ENCODE measurements around the gene PLK5.
A peak's percentile ranks its signal among the peaks of the same experiment; 100 is the strongest.
"Not testable (repeated sequence)": the region's sequence is repeated elsewhere in the genome, so short reads cannot be mapped to it uniquely, and the experiment has no call there.

The PLK5 gene

GRCh38 chr19:1523412-1524286 lies at the start of gene PLK5:
TSS of gene PLK5 (plus strand) at chr19:1524077. CDS start at chr19:1526997, 2,920 bp downstream.
- no peak within 1 kb of the TSS for H3K27ac ChIP-seq (ENCODE audit: low read depth, low read length)
- H3K9me3 ChIP-seq (ENCODE audit: control insufficient read depth in 1 of 2, low read length in 2 of 2): no peaks in the 10 kb centered on the region
- H3K9ac ChIP-seq (ENCODE audit: low read depth in 1 of 2, low read length in 2 of 2): no peak within 1 kb of the TSS
- peaks cover 31 to 47% of the 10 kb centered on the region in 2 donors for H3K27me3 ChIP-seq (ENCODE audit: control insufficient read depth in 1 of 2, insufficient read depth in 2 of 2, low read length in 2 of 2)
- no peaks in the 10 kb centered on the region for H3K36me3 ChIP-seq (ENCODE audit: control insufficient read depth in 1 of 2, insufficient read depth in 2 of 2, low read length in 2 of 2)
- H3K4me1 ChIP-seq (ENCODE audit: control insufficient read depth in 1 of 2, insufficient read depth in 2 of 2, low read length in 2 of 2): no peaks in the 10 kb centered on the region
- no peak within 1 kb of the TSS for H3K4me3 ChIP-seq (ENCODE audit: low read depth in 1 of 2, low read length in 2 of 2)

GRCh38 chr19:1474765-1475351 lies 49.0 kb upstream of the PLK5 start:
- peaks cover 29 to 31% of the 10 kb centered on the region in 2 donors for H3K27me3 ChIP-seq (ENCODE audit: control insufficient read depth in 1 of 2, insufficient read depth in 2 of 2, low read length in 2 of 2)
- no peak overlapping the region for H3K9ac ChIP-seq (ENCODE audit: low read depth in 1 of 2, low read length in 2 of 2)
- H3K9me3 ChIP-seq (ENCODE audit: control insufficient read depth in 1 of 2, low read length in 2 of 2): no peaks in the 10 kb centered on the region
- H3K36me3 ChIP-seq (ENCODE audit: control insufficient read depth in 1 of 2, insufficient read depth in 2 of 2, low read length in 2 of 2): peaks cover 9 to 12% of the 10 kb centered on the region in 2 donors
- no peak overlapping the region for H3K27ac ChIP-seq (ENCODE audit: low read depth, low read length)
- peaks cover 18 to 28% of the 10 kb centered on the region in 2 donors for H3K4me1 ChIP-seq (ENCODE audit: control insufficient read depth in 1 of 2, insufficient read depth in 2 of 2, low read length in 2 of 2)
- H3K4me3 ChIP-seq (ENCODE audit: low read depth in 1 of 2, low read length in 2 of 2): no peak overlapping the region

GRCh38 chr19:1475751-1476437 lies 48.0 kb upstream of the PLK5 start:
- Histone ChIP-seq H3K27ac (ENCODE audit: low read depth, low read length) (no peak overlapping the region), H3K4me3 (ENCODE audit: low read depth in 1 of 2, low read length in 2 of 2) (no peak overlapping the region), H3K9me3 (ENCODE audit: control insufficient read depth in 1 of 2, low read length in 2 of 2) (no peaks in the 10 kb centered on the region), H3K4me1 (ENCODE audit: control insufficient read depth in 1 of 2, insufficient read depth in 2 of 2, low read length in 2 of 2) (peaks cover 8 to 19% of the 10 kb centered on the region in 2 donors), H3K36me3 (ENCODE audit: control insufficient read depth in 1 of 2, insufficient read depth in 2 of 2, low read length in 2 of 2) (peaks cover 9 to 12% of the 10 kb centered on the region in 2 donors), H3K9ac (ENCODE audit: low read depth in 1 of 2, low read length in 2 of 2) (no peak overlapping the region), H3K27me3 (ENCODE audit: control insufficient read depth in 1 of 2, insufficient read depth in 2 of 2, low read length in 2 of 2) (peaks cover 19 to 23% of the 10 kb centered on the region in 2 donors)

GRCh38 chr19:1477056-1477455 lies 46.8 kb upstream of the PLK5 start:
- H3K4me1 ChIP-seq (ENCODE audit: control insufficient read depth in 1 of 2, insufficient read depth in 2 of 2, low read length in 2 of 2); H3K4me3 ChIP-seq (ENCODE audit: low read depth in 1 of 2, low read length in 2 of 2); H3K9ac ChIP-seq (ENCODE audit: low read depth in 1 of 2, low read length in 2 of 2); H3K27ac ChIP-seq (ENCODE audit: low read depth, low read length); H3K9me3 ChIP-seq (ENCODE audit: control insufficient read depth in 1 of 2, low read length in 2 of 2): not testable (repeated sequence)
- peaks cover 7 to 12% of the 10 kb centered on the region in 2 donors for H3K27me3 ChIP-seq (ENCODE audit: control insufficient read depth in 1 of 2, insufficient read depth in 2 of 2, low read length in 2 of 2)
- peaks cover 9 to 12% of the 10 kb centered on the region in 2 donors for H3K36me3 ChIP-seq (ENCODE audit: control insufficient read depth in 1 of 2, insufficient read depth in 2 of 2, low read length in 2 of 2)

- peak within 1 kb of the TSS; percentile 75 for H3K27ac ChIP-seq (ENCODE audit: low read depth, low read length)
- H3K4me3 ChIP-seq (ENCODE audit: low read depth in 1 of 2, low read length in 2 of 2): peak within 1 kb of the TSS; percentile 81 to 84
- H3K9me3 ChIP-seq (ENCODE audit: control insufficient read depth in 1 of 2, low read length in 2 of 2): no peaks in the 10 kb centered on the region
- peak within 1 kb of the TSS; percentile 65 to 90 for H3K9ac ChIP-seq (ENCODE audit: low read depth in 1 of 2, low read length in 2 of 2)
- H3K36me3 ChIP-seq (ENCODE audit: control insufficient read depth in 1 of 2, insufficient read depth in 2 of 2, low read length in 2 of 2): peaks cover 9 to 12% of the 10 kb centered on the region in 2 donors
- peaks cover 0 to 7% of the 10 kb centered on the region in 2 donors for H3K4me1 ChIP-seq (ENCODE audit: control insufficient read depth in 1 of 2, insufficient read depth in 2 of 2, low read length in 2 of 2)
- H3K27me3 ChIP-seq (ENCODE audit: control insufficient read depth in 1 of 2, insufficient read depth in 2 of 2, low read length in 2 of 2): no peaks in the 10 kb centered on the region
These were observed 44.8 kb upstream of the PLK5 start, which contains the start of gene C19orf25 for GRCh38 chr19:1478934-1479707. TSS of gene C19orf25 (minus strand) at chr19:1479215. CDS start at chr19:1478903, 312 bp downstream.

GRCh38 chr19:1481224-1481892 lies 42.5 kb upstream of the PLK5 start:
- H3K27ac ChIP-seq (ENCODE audit: low read depth, low read length): no peak overlapping the region
- no peaks in the 10 kb centered on the region for H3K27me3 ChIP-seq (ENCODE audit: control insufficient read depth in 1 of 2, insufficient read depth in 2 of 2, low read length in 2 of 2)
- H3K4me3 ChIP-seq (ENCODE audit: low read depth in 1 of 2, low read length in 2 of 2): no peak overlapping the region
- H3K4me1 ChIP-seq (ENCODE audit: control insufficient read depth in 1 of 2, insufficient read depth in 2 of 2, low read length in 2 of 2): peaks cover 0 to 7% of the 10 kb centered on the region in 2 donors
- no peak overlapping the region for H3K9ac ChIP-seq (ENCODE audit: low read depth in 1 of 2, low read length in 2 of 2)
- peaks cover 3 to 4% of the 10 kb centered on the region in 2 donors for H3K36me3 ChIP-seq (ENCODE audit: control insufficient read depth in 1 of 2, insufficient read depth in 2 of 2, low read length in 2 of 2)
- H3K9me3 ChIP-seq (ENCODE audit: control insufficient read depth in 1 of 2, low read length in 2 of 2): no peaks in the 10 kb centered on the region

GRCh38 chr19:1481893-1482360 lies 42.0 kb upstream of the PLK5 start:
- H3K9ac ChIP-seq (ENCODE audit: low read depth in 1 of 2, low read length in 2 of 2): no peak overlapping the region
- H3K27ac ChIP-seq (ENCODE audit: low read depth, low read length): no peak overlapping the region
- peaks cover 0 to 7% of the 10 kb centered on the region in 2 donors for H3K4me1 ChIP-seq (ENCODE audit: control insufficient read depth in 1 of 2, insufficient read depth in 2 of 2, low read length in 2 of 2)
- no peak overlapping the region for H3K4me3 ChIP-seq (ENCODE audit: low read depth in 1 of 2, low read length in 2 of 2)
- H3K9me3 ChIP-seq (ENCODE audit: control insufficient read depth in 1 of 2, low read length in 2 of 2): no peaks in the 10 kb centered on the region
- H3K36me3 ChIP-seq (ENCODE audit: control insufficient read depth in 1 of 2, insufficient read depth in 2 of 2, low read length in 2 of 2): peaks cover 0 to 4% of the 10 kb centered on the region in 2 donors
- H3K27me3 ChIP-seq (ENCODE audit: control insufficient read depth in 1 of 2, insufficient read depth in 2 of 2, low read length in 2 of 2): no peaks in the 10 kb centered on the region

- no peak overlapping the region for H3K27ac ChIP-seq (ENCODE audit: low read depth, low read length)
- H3K9ac ChIP-seq (ENCODE audit: low read depth in 1 of 2, low read length in 2 of 2): no peak overlapping the region
- H3K9me3 ChIP-seq (ENCODE audit: control insufficient read depth in 1 of 2, low read length in 2 of 2): no peaks in the 10 kb centered on the region
- H3K4me1 ChIP-seq (ENCODE audit: control insufficient read depth in 1 of 2, insufficient read depth in 2 of 2, low read length in 2 of 2): peaks cover 0 to 7% of the 10 kb centered on the region in 2 donors
- H3K36me3 ChIP-seq (ENCODE audit: control insufficient read depth in 1 of 2, insufficient read depth in 2 of 2, low read length in 2 of 2): no peaks in the 10 kb centered on the region
- no peak overlapping the region for H3K4me3 ChIP-seq (ENCODE audit: low read depth in 1 of 2, low read length in 2 of 2)
- no peaks in the 10 kb centered on the region for H3K27me3 ChIP-seq (ENCODE audit: control insufficient read depth in 1 of 2, insufficient read depth in 2 of 2, low read length in 2 of 2)
These were observed 41.3 kb upstream of the PLK5 start for GRCh38 chr19:1482361-1483130.

All from duodenal mucosa (tissue), 2 donors.